Amniotic stem cell (primary cell): ENCODE data around the gene CRELD1.

ENCODE experiments used
- DNase-seq: peaks from one replicate; lab custom pipeline; 2025; lab: John Stamatoyannopoulos, UW

Gene CRELD1

DNA sequence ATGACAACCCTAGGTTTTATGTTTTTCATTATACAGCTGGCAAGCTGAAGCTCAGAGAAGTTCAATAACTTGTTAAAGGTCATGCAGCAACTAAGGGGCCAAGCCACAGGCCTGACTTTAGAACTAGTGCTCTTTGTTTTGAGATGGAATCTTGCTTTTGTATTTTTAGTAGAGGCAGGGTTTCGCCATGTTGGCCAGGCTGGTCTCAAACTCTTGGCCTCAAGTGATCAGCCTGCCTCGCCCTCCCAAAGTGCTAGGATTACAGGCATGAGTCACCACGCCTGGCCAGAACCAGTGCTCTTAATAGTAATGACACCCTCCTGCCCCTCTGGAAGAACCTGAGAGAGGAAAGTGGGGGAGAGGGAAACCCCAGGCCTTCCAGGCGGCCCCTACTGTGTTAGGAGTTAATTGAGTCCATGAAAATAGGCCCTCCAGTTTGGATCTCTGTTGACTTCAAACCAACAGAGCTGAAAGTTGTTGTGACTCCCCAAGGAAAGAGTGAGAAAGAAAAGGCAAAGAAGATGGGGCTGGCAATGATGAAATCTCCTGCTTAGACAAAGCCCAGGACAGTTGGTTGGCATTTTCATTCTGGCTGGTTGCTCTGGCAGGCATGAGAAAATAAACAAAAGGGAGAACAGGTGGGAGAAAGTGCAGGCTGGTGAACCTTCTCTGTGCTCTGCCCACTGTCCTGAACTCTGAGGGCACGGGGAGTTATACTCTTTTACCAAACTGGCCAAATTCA is 22.1 kb downstream of the CRELD1 start:
- DNase-seq: no peak

- no peak for DNase-seq
These were observed 23.6 kb downstream of the CRELD1 start for GRCh38 chr3:9957214-9957613.

GRCh38 chr3:9965200-9965875 is 31.7 kb downstream of the CRELD1 start:
- no peak for DNase-seq

DNA sequence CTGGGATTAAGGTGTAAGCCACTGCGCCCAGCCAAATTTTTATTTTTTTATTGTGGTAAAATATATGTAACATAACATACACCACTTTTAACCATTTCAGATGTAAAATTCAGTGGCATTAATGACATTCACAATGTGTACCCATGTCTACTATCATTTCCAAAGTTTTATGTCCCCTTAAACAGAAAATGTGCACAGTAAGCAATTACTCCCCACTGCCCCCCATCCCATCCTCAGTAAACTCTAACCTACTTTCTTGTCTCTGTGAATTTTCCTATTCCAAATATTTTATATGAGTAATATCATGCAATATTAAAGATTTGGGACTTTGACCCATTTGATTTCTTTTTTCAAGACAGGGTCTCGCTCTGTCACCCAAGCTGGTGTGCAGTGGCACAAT is 33.2 kb downstream of the CRELD1 start:
- DNase-seq: no peak

DNA sequence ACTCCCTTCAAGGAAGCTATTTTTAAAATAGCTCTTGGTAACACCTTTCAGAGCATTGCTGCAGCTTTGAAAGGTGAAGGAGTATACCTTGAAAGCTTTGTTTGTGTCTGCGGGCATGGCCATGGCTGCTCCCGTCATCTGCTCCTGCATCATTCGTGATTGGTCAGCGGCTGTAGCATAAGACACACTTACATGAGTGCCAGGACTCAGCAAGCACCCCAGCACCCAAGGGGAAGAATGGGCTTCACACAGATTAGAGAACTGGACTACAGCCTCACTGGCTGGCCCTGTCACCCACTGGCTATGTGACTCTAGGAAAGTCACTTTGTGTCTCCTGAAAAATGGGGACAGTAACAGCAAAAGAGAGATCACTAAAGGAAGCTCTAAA is 36.0 kb downstream of the CRELD1 start:
- no peak for DNase-seq

DNA sequence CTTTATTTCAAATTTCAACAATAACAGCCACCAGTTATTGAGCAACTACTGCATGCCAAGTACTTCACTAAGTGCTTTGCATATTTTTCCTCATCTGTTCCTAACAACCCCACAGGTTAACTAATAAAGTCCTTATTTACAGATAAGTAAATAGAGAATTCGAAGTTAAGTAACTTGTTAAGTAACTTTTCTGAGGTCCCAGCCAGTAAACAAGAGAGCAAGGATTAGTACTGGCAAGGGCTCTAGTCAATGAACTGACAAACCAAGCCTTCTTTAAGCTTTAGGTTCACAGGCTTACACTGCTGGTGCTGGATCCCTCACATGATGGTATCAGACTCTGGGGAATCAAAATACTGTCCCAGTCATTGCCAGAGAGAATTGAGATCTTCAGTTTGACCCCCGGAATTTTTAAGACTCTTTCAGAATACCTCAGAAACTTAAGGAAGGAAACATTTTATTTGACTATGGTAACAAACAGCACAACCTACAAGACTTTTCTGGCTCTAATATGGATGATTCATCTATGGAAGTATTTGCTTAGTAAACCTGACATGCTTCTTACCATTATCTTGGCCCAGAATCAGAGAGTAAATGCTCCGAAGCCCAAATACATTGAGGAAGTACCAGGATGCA is 36.5 kb downstream of the CRELD1 start:
- no peak for DNase-seq

DNA sequence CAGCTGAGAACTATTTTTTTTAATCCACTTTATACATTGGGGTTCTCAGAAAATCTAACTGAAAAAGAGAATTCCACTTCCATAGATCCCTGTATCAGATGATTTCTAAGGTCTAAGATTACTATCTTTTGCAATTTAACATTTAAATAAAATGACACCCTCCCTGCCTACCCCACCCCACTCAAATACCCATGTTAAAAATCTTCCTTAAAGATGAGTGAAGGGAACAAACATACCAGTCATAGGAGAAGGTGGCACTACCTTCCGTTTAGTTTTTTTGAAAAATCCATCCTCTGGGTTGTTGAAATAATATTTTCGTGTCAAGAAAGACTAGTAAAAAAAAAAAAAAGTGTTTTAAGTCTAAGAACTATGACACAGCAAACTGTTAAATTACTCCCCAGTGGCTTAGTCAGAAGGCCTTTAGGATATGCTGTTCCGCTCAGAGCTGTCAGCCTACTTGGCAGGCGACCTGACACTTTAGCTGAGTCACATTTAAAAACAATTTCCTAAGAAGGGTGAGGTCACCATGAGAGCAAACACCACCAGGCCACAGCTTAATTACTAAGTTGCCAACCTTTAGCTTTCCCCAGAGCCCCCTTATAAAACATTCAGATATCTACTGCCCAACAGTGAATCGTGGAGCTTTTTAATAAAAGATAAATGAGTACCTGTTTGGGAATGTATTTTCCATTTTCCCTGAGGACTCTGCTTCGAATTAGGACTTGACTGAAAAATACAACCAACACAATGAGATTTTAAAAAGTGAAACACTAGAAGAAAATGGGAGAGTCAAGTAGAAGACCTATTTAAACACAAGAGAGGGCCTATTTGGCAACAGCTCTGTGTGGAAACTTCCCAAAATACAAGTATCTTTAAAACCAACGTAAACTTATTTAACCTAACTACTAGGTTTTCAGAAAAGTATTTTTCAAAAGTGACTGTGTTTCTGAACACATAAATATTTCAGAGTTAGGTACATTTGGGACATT is 43.4 kb downstream of the CRELD1 start:
- DNase-seq: peak; percentile 87

GRCh38 chr3:9978710-9979305 is 45.2 kb downstream of the CRELD1 start:
- no peak for DNase-seq

DNA sequence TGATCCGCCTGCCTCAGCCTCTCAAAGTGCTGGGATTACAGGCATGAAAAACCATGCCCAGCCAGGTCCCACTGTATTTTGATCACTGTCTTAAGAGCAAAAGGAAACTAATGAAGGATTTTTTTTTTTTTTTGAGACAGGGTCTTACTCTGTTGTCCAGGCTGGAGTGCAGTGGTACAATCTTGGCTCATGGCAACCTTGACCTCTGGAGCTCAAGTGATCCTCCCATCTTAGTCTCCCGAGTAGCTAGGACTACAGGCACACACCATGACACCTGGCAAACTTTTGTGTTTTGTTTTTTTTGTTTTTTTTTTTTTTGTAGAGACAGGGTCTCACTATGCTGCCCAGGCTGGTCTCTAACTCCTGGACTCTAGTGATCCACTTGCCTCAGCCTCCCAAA is 46.6 kb downstream of the CRELD1 start:
- DNase-seq: no peak

DNA sequence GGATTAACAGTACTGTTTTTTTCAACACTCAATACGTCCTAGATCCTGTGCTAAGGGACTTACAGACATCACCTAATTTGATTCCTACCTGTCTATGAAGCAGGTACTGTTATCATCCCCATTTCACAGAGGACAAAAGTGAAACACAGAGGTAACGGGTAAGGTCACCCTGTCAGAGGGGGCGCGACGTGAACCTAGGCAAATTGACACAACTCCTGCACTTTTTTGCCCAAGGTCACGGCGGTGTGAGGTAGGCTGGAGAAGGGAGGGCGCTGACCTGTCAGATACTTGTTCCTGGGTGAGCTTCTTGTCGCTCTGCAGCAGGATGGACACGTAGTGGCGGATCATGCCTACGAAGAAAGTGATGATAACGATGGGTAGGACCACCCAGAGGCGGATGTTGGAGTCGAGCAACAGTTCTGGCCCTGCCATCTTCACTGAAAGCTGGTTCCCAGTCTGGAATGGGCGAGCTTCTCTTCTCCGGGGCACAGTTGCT is 52.6 kb downstream of the CRELD1 start:
- no peak for DNase-seq

GRCh38 chr3:9994086-9994844 is 60.6 kb downstream of the CRELD1 start:
- no peak for DNase-seq
